SK-N-SH (cell line): ENCODE measurements around the gene NUDT22. TPM values are rescaled to one million over a fixed set of nuclear protein-coding genes. Genes with fewer than 3 reads are reported as not detected.

Experiments
- CTCF ChIA-PET: fragments of 300-600, 350-600 bp; formaldehyde crosslinking; extraction: SDS; loops from one replicate; lab custom pipeline; 2021; lab: Yijun Ruan, JAX
- POLR2A ChIA-PET: fragments of 350-600 bp; sonication (Branson Sonifier 250); formaldehyde crosslinking; extraction: SDS; loops from one replicate; lab custom pipeline; 2020; ENCODE audit warnings: antibody characterized with exemption, inconsistent platforms; lab: Yijun Ruan, JAX
- DNase-seq: peaks from one replicate; pipeline ENCODE4 v3.0.0; 2012
- H2AFZ ChIP-seq: fragments of 200-600 bp; sonication (generic); 2 replicates; pipeline ENCODE4 v1.8.1; 2016; ENCODE audit warnings: antibody characterized with exemption, mild to moderate bottlenecking, low read depth
- H3F3A ChIP-seq: fragments of 200-600 bp; sonication (generic); replicated peaks from 2 replicates; pipeline ENCODE3; 2016; ENCODE audit warnings: antibody characterized with exemption, mild to moderate bottlenecking; ENCODE audit not compliant: insufficient read depth
- H3K27ac ChIP-seq, 2 experiments: fragments of 200-500 bp in 1 of 2; fragments of 200-600 bp in 1 of 2; sonication (Bioruptor generic) in 1 of 2; sonication (generic), shearing (Covaris generic) in 1 of 2; 2 replicates each; pipeline versions ENCODE4 v1.5.1 to v1.6.1; 2014 to 2016; ENCODE audit warnings: low read depth in 2 of 2, inconsistent platforms in 1 of 2, low read length in 1 of 2, mild to moderate bottlenecking in 1 of 2, mixed read lengths in 1 of 2
- H3K27me3 ChIP-seq: fragments of 200-600 bp; sonication (generic), shearing (Covaris generic); 2 replicates; pipeline ENCODE4 v1.6.1; 2016; ENCODE audit warnings: mixed run types; ENCODE audit not compliant: insufficient read depth
- H3K36me3 ChIP-seq, 2 experiments: fragments of 200-500 bp in 1 of 2; fragments of 200-600 bp in 1 of 2; sonication (Bioruptor generic) in 1 of 2; sonication (generic) in 1 of 2; replicated peaks in 1 of 2; 2 replicates each; pipeline versions ENCODE3 to v1.5.1; 2014 to 2016; ENCODE audit warnings: low read length in 1 of 2, mild to moderate bottlenecking in 1 of 2; ENCODE audit not compliant: insufficient read depth in 2 of 2, control insufficient read depth in 1 of 2
- H3K4me1 ChIP-seq, 2 experiments: fragments of 200-500 bp in 1 of 2; fragments of 200-600 bp in 1 of 2; sonication (Bioruptor generic) in 1 of 2; sonication (generic), shearing (Covaris generic) in 1 of 2; 2 replicates each; pipeline versions ENCODE4 v1.5.1 to v1.6.1; 2014 to 2016; ENCODE audit warnings: low read depth in 1 of 2, low read length in 1 of 2, mixed run types in 1 of 2; ENCODE audit not compliant: insufficient read depth in 2 of 2, control insufficient read depth in 1 of 2
- H3K4me2 ChIP-seq: fragments of 200-600 bp; sonication (generic), shearing (Covaris generic); 2 replicates; pipeline ENCODE4 v1.6.1; 2017; ENCODE audit warnings: mixed run types
- H3K4me3 ChIP-seq, 2 experiments: fragments of 200-500 bp in 1 of 2; fragments of 200-600 bp in 1 of 2; sonication (Bioruptor generic) in 1 of 2; sonication (generic), shearing (Covaris generic) in 1 of 2; 2 replicates each; pipeline versions ENCODE4 v1.5.1 to v1.8.1; 2014 to 2016; ENCODE audit warnings: low read depth in 2 of 2, inconsistent platforms in 1 of 2, low read length in 1 of 2, mild to moderate bottlenecking in 1 of 2, mixed read lengths in 1 of 2, moderate library complexity in 1 of 2
- H3K79me2 ChIP-seq: fragments of 200-600 bp; sonication (generic); 2 replicates; pipeline ENCODE4 v1.8.1; 2017; ENCODE audit warnings: mild to moderate bottlenecking; ENCODE audit not compliant: insufficient read depth
- H3K9ac ChIP-seq: fragments of 200-600 bp; sonication (generic); 2 replicates; pipeline ENCODE4 v1.6.1; 2017; ENCODE audit warnings: mixed run types
- H3K9me2 ChIP-seq: fragments of 200-600 bp; sonication (generic); 2 replicates; pipeline ENCODE4 v1.6.1; 2017; ENCODE audit warnings: mixed run types
- H3K9me3 ChIP-seq: fragments of 200-600 bp; sonication (generic); 2 replicates; pipeline ENCODE4 v1.6.1; 2017; ENCODE audit warnings: mixed run types, mild to moderate bottlenecking, moderate library complexity
- H4K20me1 ChIP-seq: fragments of 200-600 bp; sonication (generic); 2 replicates; pipeline ENCODE4 v1.6.1; 2017; ENCODE audit warnings: mild to moderate bottlenecking, mixed run types; ENCODE audit not compliant: insufficient read depth
- CHD2 ChIP-seq: fragments of 150-350 bp; IDR thresholded peaks from 2 replicates; pipeline ENCODE4 v1.6.1; 2018; ENCODE audit warnings: low read length; ENCODE audit not compliant: partially characterized antibody
- ELF1 ChIP-seq: IDR thresholded peaks from 2 replicates; pipeline ENCODE4 v1.4.0; 2012
- EP300 ChIP-seq, 2 experiments: IDR thresholded peaks; 2 replicates each; pipeline versions ENCODE4 v1.4.0 to v1.6.1; 2012; ENCODE audit warnings: borderline replicate concordance in 1 of 2, low read depth in 1 of 2, low read length in 1 of 2
- EZH2phosphoT487 ChIP-seq: fragments of 200-600 bp; sonication (generic); IDR thresholded peaks from 2 replicates; pipeline ENCODE4 v1.6.1; 2017; ENCODE audit warnings: low read depth, mixed run types, mild to moderate bottlenecking, antibody characterized with exemption, moderate library complexity, borderline replicate concordance
- FOXM1 ChIP-seq: IDR thresholded peaks from 2 replicates; pipeline ENCODE4 v1.4.0; 2012; ENCODE audit warnings: low read depth, mild to moderate bottlenecking
- GABPA ChIP-seq: IDR thresholded peaks from 2 replicates; pipeline ENCODE4 v1.4.0; 2012; ENCODE audit warnings: low read depth, mild to moderate bottlenecking
- JUND ChIP-seq: IDR thresholded peaks from 2 replicates; pipeline ENCODE4 v1.4.0; 2012
- MXI1 ChIP-seq: IDR thresholded peaks from 2 replicates; pipeline ENCODE4 v1.6.1; 2012; ENCODE audit warnings: mild to moderate bottlenecking, low read depth, low read length, improper control_type of control experiment
- NFIC ChIP-seq: IDR thresholded peaks from 2 replicates; pipeline ENCODE4 v1.4.0; 2012; ENCODE audit warnings: borderline replicate concordance
- NRF1 ChIP-seq: IDR thresholded peaks from 2 replicates; pipeline ENCODE4 v1.6.1; 2012; ENCODE audit warnings: low read depth, mild to moderate bottlenecking, low read length
- POLR2AphosphoS5 ChIP-seq: IDR thresholded peaks from 2 replicates; pipeline ENCODE4 v1.6.1; 2012; ENCODE audit warnings: low read depth, low read length
- RAD21 ChIP-seq: IDR thresholded peaks from 2 replicates; pipeline ENCODE4 v1.6.1; 2012; ENCODE audit warnings: mild to moderate bottlenecking, low read length
- RFX5 ChIP-seq: IDR thresholded peaks from 2 replicates; pipeline ENCODE4 v1.6.1; 2012; ENCODE audit warnings: mild to moderate bottlenecking, improper control_type of control experiment, low read length
- RXRA ChIP-seq: IDR thresholded peaks from 2 replicates; pipeline ENCODE4 v1.4.0; 2012; ENCODE audit warnings: low read depth, mild to moderate bottlenecking, borderline replicate concordance
- SMC3 ChIP-seq: IDR thresholded peaks from 2 replicates; pipeline ENCODE4 v1.6.1; 2012; ENCODE audit warnings: low read depth, low read length, improper control_type of control experiment
- TAF1 ChIP-seq: IDR thresholded peaks from 2 replicates; pipeline ENCODE4 v1.6.1; 2012; ENCODE audit warnings: low read depth, mild to moderate bottlenecking, low read length, moderate library complexity, borderline replicate concordance
- TCF12 ChIP-seq: IDR thresholded peaks from 2 replicates; pipeline ENCODE4 v1.4.0; 2012
- YY1 ChIP-seq: IDR thresholded peaks from 2 replicates; pipeline ENCODE4 v1.4.0; 2012; ENCODE audit warnings: low read depth, mild to moderate bottlenecking
- WGBS: methylation state at CpG from one replicate; pipeline ENCODE4 v1.1.6; 2017; ENCODE audit warnings: low lambda C conversion rate; 5-methylcytosine and 5-hydroxymethylcytosine counted together
- polyA plus RNA-seq, 3 experiments: library from polyadenylated mRNA; depleted of rRNA; stranded (reverse); fragments of >200 nt; gene quantifications; 2 replicates each; pipeline ENCODE4 v1.2.3, GENCODE V29; 2012
- TF ChIP-seq, protein P1 (sequence below): fragments of 150-350 bp; IDR thresholded peaks from 2 replicates; pipeline ENCODE4 v1.6.1; 2016; ENCODE audit warnings: mild to moderate bottlenecking, low read depth, low read length
- TF ChIP-seq, protein P2 (sequence below): IDR thresholded peaks from 2 replicates; pipeline ENCODE4 v1.4.0; 2012; ENCODE audit warnings: low read depth
- TF ChIP-seq, protein P3 (sequence below): fragments of 200-600 bp; sonication (generic); IDR thresholded peaks from 2 replicates; pipeline ENCODE4 v1.6.1; 2017; ENCODE audit warnings: antibody characterized with exemption, mild to moderate bottlenecking, moderate library complexity
- TF ChIP-seq, protein P4 (sequence below): IDR thresholded peaks from 2 replicates; pipeline ENCODE4 v1.6.1; 2012; ENCODE audit warnings: mild to moderate bottlenecking, low read depth, low read length, moderate library complexity
- TF ChIP-seq, protein P5 (sequence below): IDR thresholded peaks from 2 replicates; pipeline ENCODE4 v1.4.0; 2012; ENCODE audit warnings: low read depth, borderline replicate concordance
- TF ChIP-seq, protein P6 (sequence below): fragments of 150-350 bp; IDR thresholded peaks from 2 replicates; pipeline ENCODE4 v1.6.1; 2017; ENCODE audit warnings: antibody characterized with exemption, low read length, low read depth, borderline replicate concordance

The NUDT22 gene
- polyA plus RNA-seq, 1 of the 3 experiments (the other 2 are of a cell fraction) = 72.7 TPM

DNA sequence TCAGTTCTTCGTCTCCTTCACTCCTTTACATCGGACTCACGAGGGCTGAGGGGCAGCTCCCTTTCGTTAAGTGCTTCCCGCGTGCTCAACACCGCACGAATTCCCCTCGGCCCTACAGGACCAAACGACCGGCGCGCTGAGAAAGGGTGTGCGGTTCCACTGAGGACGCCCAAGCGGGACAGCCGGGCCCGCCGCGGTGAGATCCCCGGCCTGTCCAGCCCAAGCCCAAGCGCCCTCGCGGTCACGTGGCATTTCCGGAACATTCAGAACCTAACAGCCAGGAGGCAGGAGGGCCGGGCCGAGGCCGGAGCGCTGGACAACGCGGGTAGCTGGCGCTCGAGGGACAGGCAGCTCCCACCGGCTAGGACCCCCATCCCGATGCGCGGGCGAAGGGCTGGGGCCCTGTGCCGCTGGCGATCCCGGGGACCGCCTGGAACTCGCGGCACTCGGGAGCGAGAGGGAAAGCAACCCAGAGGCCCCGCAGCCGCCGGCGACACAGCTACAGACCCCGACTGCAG lies 40.8 kb upstream of the NUDT22 start:
- DNase-seq = no peak
- H3K27me3 ChIP-seq = no peaks in the 10 kb centered on the region
- peaks cover 0 to 8% of the 10 kb centered on the region in 2 experiments for H3K36me3 ChIP-seq
- H3K9me2 ChIP-seq = no peaks in the 10 kb centered on the region
- H3K27ac ChIP-seq = peak overlapping the region; percentile 88 to 90
- no peaks in the 10 kb centered on the region for H3K9me3 ChIP-seq
- POLR2A ChIA-PET = interaction anchor here (0.6 to 1.9 kb wide), 15 partner anchors 16 to 1315 kb away, joined by 3 to 9 read pairs (median 3); partner anchors contain the start of gene NUDT22
- peak overlapping the region; percentile 83 for H3K4me2 ChIP-seq
- H4K20me1 ChIP-seq = peaks cover 15% of the 10 kb centered on the region
- H2AFZ ChIP-seq = peak overlapping the region; percentile 32; the same call in 1 of the 2 replicates
- H3K4me1 ChIP-seq = peaks cover 14 to 31% of the 10 kb centered on the region in 2 experiments; a peak in 3 of 4 replicates
- H3K4me3 ChIP-seq = peak overlapping the region; percentile 59 to 67
- CTCF ChIA-PET = interaction anchor here (0.9 to 2.7 kb wide), 9 partner anchors 10 to 241 kb away, joined by 3 to 10 read pairs (median 5); partner anchors contain the start of gene FERMT3
- WGBS = 2% methylated on average over 27 of the region's 52 CpGs
- peaks cover 22% of the 10 kb centered on the region for H3F3A ChIP-seq
- peak overlapping the region; percentile 78 for H3K9ac ChIP-seq
- no peak for TF ChIP-seq NRF1
- no peak for TF ChIP-seq GABPA
- TF ChIP-seq EP300 (IDR thresholded peaks at IDR 0.05; ENCODE audit: borderline replicate concordance in 1 of 2, low read depth in 1 of 2, low read length in 1 of 2) = no peak
- TF ChIP-seq JUND = no peak
- TF ChIP-seq, protein P1, sequence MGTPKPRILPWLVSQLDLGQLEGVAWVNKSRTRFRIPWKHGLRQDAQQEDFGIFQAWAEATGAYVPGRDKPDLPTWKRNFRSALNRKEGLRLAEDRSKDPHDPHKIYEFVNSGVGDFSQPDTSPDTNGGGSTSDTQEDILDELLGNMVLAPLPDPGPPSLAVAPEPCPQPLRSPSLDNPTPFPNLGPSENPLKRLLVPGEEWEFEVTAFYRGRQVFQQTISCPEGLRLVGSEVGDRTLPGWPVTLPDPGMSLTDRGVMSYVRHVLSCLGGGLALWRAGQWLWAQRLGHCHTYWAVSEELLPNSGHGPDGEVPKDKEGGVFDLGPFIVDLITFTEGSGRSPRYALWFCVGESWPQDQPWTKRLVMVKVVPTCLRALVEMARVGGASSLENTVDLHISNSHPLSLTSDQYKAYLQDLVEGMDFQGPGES = no peak
- peak; percentile 81 for TF ChIP-seq MXI1
- no peak for TF ChIP-seq CHD2
- TF ChIP-seq TAF1 = peak; percentile 98
- no peak for TF ChIP-seq RFX5
- TF ChIP-seq, protein P2, sequence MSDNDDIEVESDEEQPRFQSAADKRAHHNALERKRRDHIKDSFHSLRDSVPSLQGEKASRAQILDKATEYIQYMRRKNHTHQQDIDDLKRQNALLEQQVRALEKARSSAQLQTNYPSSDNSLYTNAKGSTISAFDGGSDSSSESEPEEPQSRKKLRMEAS = peak; percentile 99
- peak; percentile 98 for TF ChIP-seq POLR2AphosphoS5
- no peak for TF ChIP-seq RXRA
- TF ChIP-seq ELF1 = peak; percentile 26; the same call in 1 of the 2 replicates
- TF ChIP-seq SMC3 = no peak
- TF ChIP-seq, protein P3, sequence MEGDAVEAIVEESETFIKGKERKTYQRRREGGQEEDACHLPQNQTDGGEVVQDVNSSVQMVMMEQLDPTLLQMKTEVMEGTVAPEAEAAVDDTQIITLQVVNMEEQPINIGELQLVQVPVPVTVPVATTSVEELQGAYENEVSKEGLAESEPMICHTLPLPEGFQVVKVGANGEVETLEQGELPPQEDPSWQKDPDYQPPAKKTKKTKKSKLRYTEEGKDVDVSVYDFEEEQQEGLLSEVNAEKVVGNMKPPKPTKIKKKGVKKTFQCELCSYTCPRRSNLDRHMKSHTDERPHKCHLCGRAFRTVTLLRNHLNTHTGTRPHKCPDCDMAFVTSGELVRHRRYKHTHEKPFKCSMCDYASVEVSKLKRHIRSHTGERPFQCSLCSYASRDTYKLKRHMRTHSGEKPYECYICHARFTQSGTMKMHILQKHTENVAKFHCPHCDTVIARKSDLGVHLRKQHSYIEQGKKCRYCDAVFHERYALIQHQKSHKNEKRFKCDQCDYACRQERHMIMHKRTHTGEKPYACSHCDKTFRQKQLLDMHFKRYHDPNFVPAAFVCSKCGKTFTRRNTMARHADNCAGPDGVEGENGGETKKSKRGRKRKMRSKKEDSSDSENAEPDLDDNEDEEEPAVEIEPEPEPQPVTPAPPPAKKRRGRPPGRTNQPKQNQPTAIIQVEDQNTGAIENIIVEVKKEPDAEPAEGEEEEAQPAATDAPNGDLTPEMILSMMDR = peak; percentile 34
- no peak for TF ChIP-seq EZH2phosphoT487
- TF ChIP-seq YY1 = peak; percentile 54; the same call in 1 of the 2 replicates
- no peak for TF ChIP-seq FOXM1
- TF ChIP-seq, protein P4, sequence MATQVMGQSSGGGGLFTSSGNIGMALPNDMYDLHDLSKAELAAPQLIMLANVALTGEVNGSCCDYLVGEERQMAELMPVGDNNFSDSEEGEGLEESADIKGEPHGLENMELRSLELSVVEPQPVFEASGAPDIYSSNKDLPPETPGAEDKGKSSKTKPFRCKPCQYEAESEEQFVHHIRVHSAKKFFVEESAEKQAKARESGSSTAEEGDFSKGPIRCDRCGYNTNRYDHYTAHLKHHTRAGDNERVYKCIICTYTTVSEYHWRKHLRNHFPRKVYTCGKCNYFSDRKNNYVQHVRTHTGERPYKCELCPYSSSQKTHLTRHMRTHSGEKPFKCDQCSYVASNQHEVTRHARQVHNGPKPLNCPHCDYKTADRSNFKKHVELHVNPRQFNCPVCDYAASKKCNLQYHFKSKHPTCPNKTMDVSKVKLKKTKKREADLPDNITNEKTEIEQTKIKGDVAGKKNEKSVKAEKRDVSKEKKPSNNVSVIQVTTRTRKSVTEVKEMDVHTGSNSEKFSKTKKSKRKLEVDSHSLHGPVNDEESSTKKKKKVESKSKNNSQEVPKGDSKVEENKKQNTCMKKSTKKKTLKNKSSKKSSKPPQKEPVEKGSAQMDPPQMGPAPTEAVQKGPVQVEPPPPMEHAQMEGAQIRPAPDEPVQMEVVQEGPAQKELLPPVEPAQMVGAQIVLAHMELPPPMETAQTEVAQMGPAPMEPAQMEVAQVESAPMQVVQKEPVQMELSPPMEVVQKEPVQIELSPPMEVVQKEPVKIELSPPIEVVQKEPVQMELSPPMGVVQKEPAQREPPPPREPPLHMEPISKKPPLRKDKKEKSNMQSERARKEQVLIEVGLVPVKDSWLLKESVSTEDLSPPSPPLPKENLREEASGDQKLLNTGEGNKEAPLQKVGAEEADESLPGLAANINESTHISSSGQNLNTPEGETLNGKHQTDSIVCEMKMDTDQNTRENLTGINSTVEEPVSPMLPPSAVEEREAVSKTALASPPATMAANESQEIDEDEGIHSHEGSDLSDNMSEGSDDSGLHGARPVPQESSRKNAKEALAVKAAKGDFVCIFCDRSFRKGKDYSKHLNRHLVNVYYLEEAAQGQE = peak; percentile 61
- no peak for TF ChIP-seq NFIC
- TF ChIP-seq, protein P5, sequence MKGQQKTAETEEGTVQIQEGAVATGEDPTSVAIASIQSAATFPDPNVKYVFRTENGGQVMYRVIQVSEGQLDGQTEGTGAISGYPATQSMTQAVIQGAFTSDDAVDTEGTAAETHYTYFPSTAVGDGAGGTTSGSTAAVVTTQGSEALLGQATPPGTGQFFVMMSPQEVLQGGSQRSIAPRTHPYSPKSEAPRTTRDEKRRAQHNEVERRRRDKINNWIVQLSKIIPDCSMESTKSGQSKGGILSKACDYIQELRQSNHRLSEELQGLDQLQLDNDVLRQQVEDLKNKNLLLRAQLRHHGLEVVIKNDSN = peak; percentile 91
- TF ChIP-seq, protein P6, sequence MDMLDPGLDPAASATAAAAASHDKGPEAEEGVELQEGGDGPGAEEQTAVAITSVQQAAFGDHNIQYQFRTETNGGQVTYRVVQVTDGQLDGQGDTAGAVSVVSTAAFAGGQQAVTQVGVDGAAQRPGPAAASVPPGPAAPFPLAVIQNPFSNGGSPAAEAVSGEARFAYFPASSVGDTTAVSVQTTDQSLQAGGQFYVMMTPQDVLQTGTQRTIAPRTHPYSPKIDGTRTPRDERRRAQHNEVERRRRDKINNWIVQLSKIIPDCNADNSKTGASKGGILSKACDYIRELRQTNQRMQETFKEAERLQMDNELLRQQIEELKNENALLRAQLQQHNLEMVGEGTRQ = peak; percentile 21; the same call in 1 of the 2 replicates
- TF ChIP-seq TCF12 = no peak
- TF ChIP-seq RAD21 = no peak
- peaks cover 36% of the 10 kb centered on the region for H3K79me2 ChIP-seq
